ENCODE results near the gene BCL2L13.

GRCh38 chr22:17684245-17684644 lies 45.7 kb downstream of the BCL2L13 start:
- TF ChIP-seq, protein P1, sequence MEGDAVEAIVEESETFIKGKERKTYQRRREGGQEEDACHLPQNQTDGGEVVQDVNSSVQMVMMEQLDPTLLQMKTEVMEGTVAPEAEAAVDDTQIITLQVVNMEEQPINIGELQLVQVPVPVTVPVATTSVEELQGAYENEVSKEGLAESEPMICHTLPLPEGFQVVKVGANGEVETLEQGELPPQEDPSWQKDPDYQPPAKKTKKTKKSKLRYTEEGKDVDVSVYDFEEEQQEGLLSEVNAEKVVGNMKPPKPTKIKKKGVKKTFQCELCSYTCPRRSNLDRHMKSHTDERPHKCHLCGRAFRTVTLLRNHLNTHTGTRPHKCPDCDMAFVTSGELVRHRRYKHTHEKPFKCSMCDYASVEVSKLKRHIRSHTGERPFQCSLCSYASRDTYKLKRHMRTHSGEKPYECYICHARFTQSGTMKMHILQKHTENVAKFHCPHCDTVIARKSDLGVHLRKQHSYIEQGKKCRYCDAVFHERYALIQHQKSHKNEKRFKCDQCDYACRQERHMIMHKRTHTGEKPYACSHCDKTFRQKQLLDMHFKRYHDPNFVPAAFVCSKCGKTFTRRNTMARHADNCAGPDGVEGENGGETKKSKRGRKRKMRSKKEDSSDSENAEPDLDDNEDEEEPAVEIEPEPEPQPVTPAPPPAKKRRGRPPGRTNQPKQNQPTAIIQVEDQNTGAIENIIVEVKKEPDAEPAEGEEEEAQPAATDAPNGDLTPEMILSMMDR (optimal IDR thresholded peaks at IDR 0.05 in 1 of 3, IDR thresholded peaks at IDR 0.05 in 1 of 3, conservative IDR thresholded peaks at IDR 0.05 in 1 of 3; ENCODE audit: extremely low read depth in 1 of 3, insufficient read depth in 2 of 3, low read length in 3 of 3) = no peak
- TF ChIP-seq EZH2 (IDR thresholded peaks at IDR 0.05; ENCODE audit: low read length) = no peak
